Parathyroid adenoma (tissue), 2 donors: ENCODE data around the gene ATP6V1B1.

Experiments
- H2AFZ ChIP-seq: fragments of 300-600 bp; sonication (generic); one replicate; pipeline ENCODE4 v1.7.0; 2017; ENCODE audit warnings: antibody characterized with exemption, mild to moderate bottlenecking
- H3K27ac ChIP-seq: fragments of 300-600 bp; sonication (generic); one replicate; pipeline ENCODE4 v1.7.0; 2017
- H3K27me3 ChIP-seq: fragments of 300-600 bp; sonication (generic); one replicate; pipeline ENCODE4 v1.7.0; 2017; ENCODE audit warnings: low read length; ENCODE audit not compliant: control insufficient read depth, insufficient read depth
- H3K36me3 ChIP-seq: fragments of 300-600 bp; sonication (generic); one replicate; pipeline ENCODE4 v1.7.0; 2017; ENCODE audit warnings: low read length; ENCODE audit not compliant: control insufficient read depth, insufficient read depth
- H3K4me1 ChIP-seq: fragments of 300-600 bp; sonication (generic); one replicate; pipeline ENCODE4 v1.7.0; 2017; ENCODE audit warnings: control low read depth
- H3K4me2 ChIP-seq: fragments of 300-600 bp; sonication (generic); one replicate; pipeline ENCODE4 v1.7.0; 2017; ENCODE audit warnings: low read length
- H3K4me3 ChIP-seq: fragments of 300-600 bp; sonication (generic); one replicate; pipeline ENCODE4 v1.7.0; 2017; ENCODE audit warnings: low read depth, low read length
- H3K79me2 ChIP-seq: fragments of 300-600 bp; sonication (generic); one replicate; pipeline ENCODE4 v1.7.0; 2017; ENCODE audit warnings: control low read depth
- H3K9ac ChIP-seq: fragments of 300-600 bp; sonication (generic); one replicate; pipeline ENCODE4 v1.7.0; 2017; ENCODE audit warnings: mild to moderate bottlenecking
- H3K9me3 ChIP-seq: fragments of 300-600 bp; sonication (generic); one replicate; pipeline ENCODE4 v1.7.0; 2017; ENCODE audit warnings: low read length; ENCODE audit not compliant: control insufficient read depth
- TF ChIP-seq, protein P1 (sequence below): fragments of 300-600 bp; sonication (generic); IDR thresholded peaks from one replicate; pipeline ENCODE4 v1.7.0; 2017; ENCODE audit warnings: antibody characterized with exemption, mild to moderate bottlenecking
- donor health status: primary hyperparathyroidism.

The ATP6V1B1 gene

DNA sequence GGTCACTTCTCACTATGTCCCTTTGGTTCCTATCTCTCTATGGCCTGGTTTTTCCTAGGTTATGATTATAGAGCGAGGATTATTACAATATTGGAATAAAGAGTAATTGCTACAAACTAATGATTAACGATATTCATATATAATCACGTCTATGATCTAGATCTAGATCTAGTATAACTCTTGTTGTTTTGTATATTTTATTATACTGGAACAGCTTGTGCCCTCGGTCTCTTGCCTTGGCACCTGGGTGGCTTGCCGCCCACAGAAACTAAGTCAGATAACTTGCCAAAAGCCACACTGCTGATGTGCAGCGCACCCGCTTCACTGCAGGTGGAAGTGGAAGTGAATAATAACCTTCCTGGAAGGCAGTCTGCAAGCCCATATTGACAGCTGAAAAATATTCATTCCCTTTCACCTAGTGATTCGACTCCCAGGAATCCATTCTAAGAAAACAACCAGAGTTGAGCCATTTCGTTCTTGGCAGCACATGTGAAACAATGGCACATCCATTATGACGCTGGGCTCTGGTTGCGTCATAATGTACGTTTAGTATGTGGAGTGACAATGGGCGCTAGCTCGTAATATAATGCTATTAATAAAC is 42.0 kb downstream of the ATP6V1B1 start:
- Histone ChIP-seq H3K27ac (peak overlapping the region; percentile 80), H3K79me2 (no peaks in the 10 kb centered on the region), H2AFZ (peak overlapping the region; percentile 92), H3K9me3 (no peaks in the 10 kb centered on the region), H3K4me3 (peak overlapping the region; percentile 66), H3K4me2 (peak overlapping the region; percentile 95), H3K27me3 (no peaks in the 10 kb centered on the region), H3K9ac (no peak overlapping the region), H3K36me3 (no peaks in the 10 kb centered on the region), H3K4me1 (peaks cover 4% of the 10 kb centered on the region)
- TF ChIP-seq, protein P1, sequence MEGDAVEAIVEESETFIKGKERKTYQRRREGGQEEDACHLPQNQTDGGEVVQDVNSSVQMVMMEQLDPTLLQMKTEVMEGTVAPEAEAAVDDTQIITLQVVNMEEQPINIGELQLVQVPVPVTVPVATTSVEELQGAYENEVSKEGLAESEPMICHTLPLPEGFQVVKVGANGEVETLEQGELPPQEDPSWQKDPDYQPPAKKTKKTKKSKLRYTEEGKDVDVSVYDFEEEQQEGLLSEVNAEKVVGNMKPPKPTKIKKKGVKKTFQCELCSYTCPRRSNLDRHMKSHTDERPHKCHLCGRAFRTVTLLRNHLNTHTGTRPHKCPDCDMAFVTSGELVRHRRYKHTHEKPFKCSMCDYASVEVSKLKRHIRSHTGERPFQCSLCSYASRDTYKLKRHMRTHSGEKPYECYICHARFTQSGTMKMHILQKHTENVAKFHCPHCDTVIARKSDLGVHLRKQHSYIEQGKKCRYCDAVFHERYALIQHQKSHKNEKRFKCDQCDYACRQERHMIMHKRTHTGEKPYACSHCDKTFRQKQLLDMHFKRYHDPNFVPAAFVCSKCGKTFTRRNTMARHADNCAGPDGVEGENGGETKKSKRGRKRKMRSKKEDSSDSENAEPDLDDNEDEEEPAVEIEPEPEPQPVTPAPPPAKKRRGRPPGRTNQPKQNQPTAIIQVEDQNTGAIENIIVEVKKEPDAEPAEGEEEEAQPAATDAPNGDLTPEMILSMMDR: peak; percentile 2

DNA sequence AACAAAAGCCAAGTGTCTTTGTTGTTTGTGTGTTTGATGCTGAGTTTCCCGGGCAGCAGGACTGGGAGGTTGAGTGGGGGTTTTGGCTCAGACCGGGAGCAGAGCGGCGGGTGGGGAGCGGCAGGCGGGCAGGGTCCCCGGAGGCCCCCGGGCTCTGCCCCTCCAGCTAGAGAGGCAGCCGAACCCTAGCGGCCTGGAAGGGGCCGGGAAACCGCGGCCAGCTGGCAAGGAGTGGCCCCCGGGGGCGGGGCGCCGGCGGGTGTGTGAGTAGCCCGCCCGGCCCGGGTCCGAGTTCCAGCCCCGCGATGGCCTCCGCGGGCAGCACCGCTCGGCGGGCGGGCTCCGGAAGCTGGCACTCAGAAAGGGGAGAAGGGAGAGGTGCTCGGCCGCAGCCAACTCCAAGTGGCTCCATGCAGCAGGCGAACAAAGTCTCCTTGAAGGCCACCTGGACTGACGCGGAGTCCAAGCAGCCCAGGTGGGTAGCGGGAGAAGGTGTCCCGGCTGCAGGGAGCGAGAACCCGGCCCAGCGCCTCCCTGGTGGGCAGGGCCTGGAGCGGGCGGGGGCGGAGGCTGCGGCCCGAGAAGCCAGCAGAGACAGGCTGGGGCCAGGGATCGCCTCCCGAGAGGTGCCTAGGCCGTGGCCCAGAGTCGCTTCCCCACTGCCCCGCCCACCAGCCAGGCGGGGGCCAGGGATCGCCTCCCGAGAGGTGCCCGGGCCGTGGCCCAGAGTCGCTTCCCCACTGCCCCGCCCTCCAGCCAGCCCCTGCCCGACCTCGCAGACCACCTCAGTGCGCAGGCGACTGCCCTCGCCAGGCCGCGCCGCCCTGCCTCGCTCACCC is 42.9 kb downstream of the ATP6V1B1 start, which contains the start of gene ANKRD53:
Gene ANKRD53 (plus strand): TSS at position 290 of the 839 bp plus-strand sequence. CDS start 16 bp downstream, at position 306.
- peak within 1 kb of the TSS; percentile 95 for H3K4me2 ChIP-seq

DNA sequence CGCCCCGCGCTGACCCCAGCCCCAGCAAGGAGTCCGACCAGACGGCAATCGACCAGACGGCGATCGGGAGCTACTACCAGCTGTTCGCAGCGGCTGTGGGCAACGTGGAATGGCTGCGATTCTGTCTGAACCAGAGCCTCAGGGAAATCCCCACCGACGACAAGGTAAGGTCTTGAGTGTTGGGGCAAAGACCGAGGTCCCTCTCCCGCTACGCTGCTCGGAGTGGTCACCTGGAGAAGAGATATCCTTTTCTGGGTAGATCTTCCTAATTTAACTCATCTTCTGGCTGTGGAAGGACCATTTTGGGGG is 43.4 kb downstream of the ATP6V1B1 start:
- Histone ChIP-seq H3K4me1 (peaks cover 4% of the 10 kb centered on the region), H3K4me2 (peak overlapping the region; percentile 8), H3K9me3 (no peaks in the 10 kb centered on the region), H3K27me3 (no peaks in the 10 kb centered on the region), H3K9ac (no peak overlapping the region), H3K4me3 (no peak overlapping the region), H3K36me3 (no peaks in the 10 kb centered on the region), H3K27ac (no peak overlapping the region), H2AFZ (peak overlapping the region; percentile 92), H3K79me2 (no peaks in the 10 kb centered on the region)
- TF ChIP-seq, protein P1: no peak

More for the DNA sequence above, 42.9 kb downstream of the ATP6V1B1 start, which contains the start of gene ANKRD53:
- no peaks in the 10 kb centered on the region for H3K36me3 ChIP-seq
- H3K4me3 ChIP-seq: peak within 1 kb of the TSS; percentile 66
- H3K27me3 ChIP-seq: no peaks in the 10 kb centered on the region
- peak within 1 kb of the TSS; percentile 92 for H2AFZ ChIP-seq
- no peaks in the 10 kb centered on the region for H3K9me3 ChIP-seq
- peak within 1 kb of the TSS; percentile 80 for H3K27ac ChIP-seq
- TF ChIP-seq, protein P1: no peak
- peaks cover 4% of the 10 kb centered on the region for H3K4me1 ChIP-seq
- H3K9ac ChIP-seq: no peak within 1 kb of the TSS
- no peaks in the 10 kb centered on the region for H3K79me2 ChIP-seq

DNA sequence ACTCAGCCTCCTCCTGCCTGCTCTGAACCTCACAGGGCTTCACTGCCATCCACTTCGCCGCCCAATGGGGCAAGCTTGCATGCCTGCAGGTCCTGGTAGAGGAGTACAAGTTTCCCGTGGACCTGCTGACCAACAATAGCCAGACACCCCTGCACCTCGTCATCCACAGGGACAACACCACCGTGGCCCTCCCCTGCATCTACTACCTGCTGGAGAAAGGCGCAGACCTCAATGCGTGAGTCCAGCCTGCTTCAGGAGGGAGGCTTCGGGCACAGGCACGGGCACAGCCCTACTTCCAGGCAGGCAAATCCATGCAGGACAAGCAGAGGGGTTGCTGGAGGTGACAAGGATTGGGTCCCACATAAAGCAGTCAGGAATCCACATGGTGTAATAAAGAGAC is 43.9 kb downstream of the ATP6V1B1 start:
- Histone ChIP-seq H3K27ac (no peak overlapping the region), H3K9me3 (no peaks in the 10 kb centered on the region), H3K4me1 (peaks cover 4% of the 10 kb centered on the region), H3K79me2 (no peaks in the 10 kb centered on the region), H2AFZ (no peak overlapping the region), H3K4me2 (no peak overlapping the region), H3K27me3 (no peaks in the 10 kb centered on the region), H3K4me3 (no peak overlapping the region), H3K9ac (no peak overlapping the region), H3K36me3 (no peaks in the 10 kb centered on the region)
- TF ChIP-seq, protein P1: no peak
